ENCODE results near the gene KCNJ11. TPM values are rescaled to one million over a fixed set of nuclear protein-coding genes. Genes with fewer than 3 reads are reported as not detected.

KCNJ11 gene
- total and polyA plus RNA-seq, 2 of the 8 experiments (the other 6 are each of a cell fraction or from before 2014, with no cell fraction given), result 3.8 to 6.3 TPM

- Histone ChIP-seq H3K27me3 (replicated peaks in 1 of 4; ENCODE audit: control insufficient read depth in 3 of 4, extremely low read depth in 1 of 4, insufficient read depth in 3 of 4, low read length in 3 of 4) (no peaks in the 10 kb centered on the region), H2AK5ac (ENCODE audit: low read depth, low read length) (no peak overlapping the region), H3K79me2 (ENCODE audit: control insufficient read depth in 1 of 2, insufficient read depth in 2 of 2, low read length in 2 of 2) (no peaks in the 10 kb centered on the region), H3K23me2 (ENCODE audit: low read depth, low read length) (no peaks in the 10 kb centered on the region), H2BK5ac (ENCODE audit: low read depth, low read length) (no peak overlapping the region), H3K14ac (ENCODE audit: insufficient read length) (no peak overlapping the region), H3K4me1 (replicated peaks in 1 of 4; ENCODE audit: control insufficient read depth in 3 of 4, insufficient read depth in 4 of 4, low read length in 3 of 4) (no peaks in the 10 kb centered on the region), H3K4me2 (ENCODE audit: insufficient read depth in 1 of 2, low read depth in 2 of 2, low read length in 2 of 2) (no peak overlapping the region), H3K9ac (replicated peaks in 1 of 4; ENCODE audit: extremely low read depth in 1 of 4, low read depth in 3 of 4, low read length in 3 of 4) (no peak overlapping the region), H2BK15ac (ENCODE audit: low read length) (no peak overlapping the region), H3K4me3 (ENCODE audit: extremely low read depth in 1 of 4, insufficient read depth in 2 of 4, low read depth in 3 of 4, low read length in 4 of 4) (no peak overlapping the region), H2AFZ (ENCODE audit: low read length) (no peak overlapping the region), H3K23ac (ENCODE audit: insufficient read length) (no peak overlapping the region), H3K27ac (ENCODE audit: low read depth, low read length) (no peak overlapping the region), H3K56ac (replicated peaks; ENCODE audit: insufficient read length, low read depth, low read length) (no peak overlapping the region), H3K36me3 (ENCODE audit: control insufficient read depth in 2 of 4, insufficient read depth in 4 of 4, low read length in 3 of 4) (0 out of 8 replicates have a peak, but pooled peaks cover 0 to 3% (median 0%) of the 10 kb centered on the region in 4 experiments), H3K79me1 (ENCODE audit: low read depth, low read length) (no peaks in the 10 kb centered on the region), H4K20me1 (replicated peaks in 1 of 2; ENCODE audit: control insufficient read depth in 1 of 2, insufficient read depth in 2 of 2, low read length in 2 of 2) (no peaks in the 10 kb centered on the region), H2BK120ac (replicated peaks; ENCODE audit: low read depth, low read length) (no peak overlapping the region), H4K8ac (ENCODE audit: extremely low read depth, insufficient read depth, low read length) (no peak overlapping the region), H3K4ac (replicated peaks; ENCODE audit: insufficient read length, low read depth, low read length) (no peak overlapping the region), H3K18ac (ENCODE audit: extremely low read depth, low read length) (no peak overlapping the region; the same call in 1 of the 2 replicates), H2BK12ac (ENCODE audit: low read depth, low read length) (no peak overlapping the region), H3K9me3 (ENCODE audit: insufficient read depth in 2 of 2, low read depth in 1 of 2, low read length in 1 of 2) (peaks cover 15 to 19% of the 10 kb centered on the region in 2 experiments; a peak in 3 of 4 replicates), H4K91ac (replicated peaks; ENCODE audit: insufficient read length, low read length) (no peak overlapping the region), H2BK20ac (ENCODE audit: low read length) (no peak overlapping the region), H4K5ac (ENCODE audit: insufficient read length, low read depth, low read length) (no peak overlapping the region)
- ChIA-PET POLR2A (ENCODE audit: partially characterized antibody) (no interaction called here), CTCF (ENCODE audit: partially characterized antibody) (interaction anchor here (1.0 to 38.8 kb wide), 3 partner anchors 10 to 134 kb away, joined by 3 to 1414 read pairs (median 5); partner anchors contain the start of gene KCNJ11)
- 88% methylated on average over 2 of the region's 2 CpGs; no CpG with 5 or more reads in 1 of the 2 experiments for WGBS, 2 experiments (ENCODE audit: extremely low coverage in 1 of 2, insufficient coverage in 1 of 2, insufficient read length in 1 of 2, insufficient replicate concordance in 2 of 2, low coverage in 1 of 2, low lambda C conversion rate in 2 of 2, missing lambda C conversion rate in 1 of 2)
- no peak for TF ChIP-seq RXRA (IDR thresholded peaks at IDR 0.05; ENCODE audit: insufficient read depth, low read depth, low read length)
- TF ChIP-seq, protein P1, sequence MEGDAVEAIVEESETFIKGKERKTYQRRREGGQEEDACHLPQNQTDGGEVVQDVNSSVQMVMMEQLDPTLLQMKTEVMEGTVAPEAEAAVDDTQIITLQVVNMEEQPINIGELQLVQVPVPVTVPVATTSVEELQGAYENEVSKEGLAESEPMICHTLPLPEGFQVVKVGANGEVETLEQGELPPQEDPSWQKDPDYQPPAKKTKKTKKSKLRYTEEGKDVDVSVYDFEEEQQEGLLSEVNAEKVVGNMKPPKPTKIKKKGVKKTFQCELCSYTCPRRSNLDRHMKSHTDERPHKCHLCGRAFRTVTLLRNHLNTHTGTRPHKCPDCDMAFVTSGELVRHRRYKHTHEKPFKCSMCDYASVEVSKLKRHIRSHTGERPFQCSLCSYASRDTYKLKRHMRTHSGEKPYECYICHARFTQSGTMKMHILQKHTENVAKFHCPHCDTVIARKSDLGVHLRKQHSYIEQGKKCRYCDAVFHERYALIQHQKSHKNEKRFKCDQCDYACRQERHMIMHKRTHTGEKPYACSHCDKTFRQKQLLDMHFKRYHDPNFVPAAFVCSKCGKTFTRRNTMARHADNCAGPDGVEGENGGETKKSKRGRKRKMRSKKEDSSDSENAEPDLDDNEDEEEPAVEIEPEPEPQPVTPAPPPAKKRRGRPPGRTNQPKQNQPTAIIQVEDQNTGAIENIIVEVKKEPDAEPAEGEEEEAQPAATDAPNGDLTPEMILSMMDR (IDR thresholded peaks at IDR 0.05; ENCODE audit: control extremely low read depth in 1 of 3, insufficient read depth in 1 of 3, low read depth in 1 of 3, low read length in 3 of 3), result no peak
- FAIRE-seq, result no peak
- DNase-seq (ENCODE audit: low read depth in 1 of 2, low spot score in 2 of 2), result no peak
Measured at GRCh38 chr11:17378655-17379054, 9.8 kb downstream of the KCNJ11 start.
